ENCODE results near the gene HOXA10. TPM values are rescaled to one million over a fixed set of nuclear protein-coding genes. Genes with fewer than 3 reads are reported as not detected.

HOXA10 gene
- total RNA-seq, 4 donors from 2014 or later: 0.56 to 1.9 (median 1.2) TPM

- no peak for TF ChIP-seq CTCF (IDR thresholded peaks at IDR 0.05)
- ATAC-seq (ENCODE audit: low FRiP score): no peak
- no peak for DNase-seq (ENCODE audit: low spot score)
Measured at GRCh38 chr7:27214239-27214950, 40.3 kb upstream of the HOXA10 start.

- DNase-seq (ENCODE audit: low spot score) (no peak), ATAC-seq (ENCODE audit: low FRiP score) (no peak)
- TF ChIP-seq CTCF (IDR thresholded peaks at IDR 0.05): no peak
Measured at GRCh38 chr7:27213433-27214238, 39.5 kb upstream of the HOXA10 start.

GRCh38 chr7:27212497-27213432, 38.6 kb upstream of the HOXA10 start:
- ATAC-seq (ENCODE audit: low FRiP score): no peak

GRCh38 chr7:27211764-27212204, 37.7 kb upstream of the HOXA10 start:
- no peak for TF ChIP-seq CTCF (IDR thresholded peaks at IDR 0.05)
- no peak for ATAC-seq (ENCODE audit: low FRiP score)
- DNase-seq (ENCODE audit: low spot score): no peak

More at GRCh38 chr7:27212497-27213432, 38.6 kb upstream of the HOXA10 start:
- TF ChIP-seq CTCF (IDR thresholded peaks at IDR 0.05): no peak
- DNase-seq (ENCODE audit: low spot score): no peak

- DNase-seq (ENCODE audit: low spot score): no peak
- no peak for ATAC-seq (ENCODE audit: low FRiP score)
- no peak for TF ChIP-seq CTCF (IDR thresholded peaks at IDR 0.05)
Measured at GRCh38 chr7:27211084-27211446, 36.9 kb upstream of the HOXA10 start.

- ATAC-seq (ENCODE audit: low FRiP score) (peak; percentile 54), DNase-seq (ENCODE audit: low spot score) (no peak)
- peak in 1 of 3 donors; percentile 67 for TF ChIP-seq CTCF (IDR thresholded peaks at IDR 0.05)
Measured at GRCh38 chr7:27210441-27211083, 36.4 kb upstream of the HOXA10 start.

Measured in omental fat pad (tissue), 4 donors.